ENCODE data around the gene LIPC. TPM values are rescaled to one million over a fixed set of nuclear protein-coding genes. Genes with fewer than 3 reads are reported as not detected.

Gene LIPC
- total and polyA plus RNA-seq, 4 donors: 0.17 to 0.99 (median 0.62) TPM

- 88% methylated on average over 5 of the region's 6 CpGs for WGBS (ENCODE audit: insufficient coverage)
- no peaks in the 10 kb centered on the region for H3K36me3 ChIP-seq (ENCODE audit: control insufficient read depth, insufficient read depth, low read length)
- DNase-seq (ENCODE audit: low read depth in 4 of 6, low spot score in 6 of 6): no peak
These were observed 54.8 kb downstream of the LIPC start for GRCh38 chr15:58486564-58486963.

GRCh38 chr15:58487041-58487723, 55.4 kb downstream of the LIPC start:
- no peak overlapping the region for H3K27ac ChIP-seq (ENCODE audit: low read depth, low read length)
- H3K4me1 ChIP-seq (ENCODE audit: control insufficient read depth, insufficient read depth, low read length): peaks cover 10% of the 10 kb centered on the region
- no peaks in the 10 kb centered on the region for H3K36me3 ChIP-seq (ENCODE audit: control insufficient read depth, insufficient read depth, low read length)
- 36% methylated on average over 2 of the region's 4 CpGs for WGBS (ENCODE audit: insufficient coverage)
- no peaks in the 10 kb centered on the region for H3K9me3 ChIP-seq (ENCODE audit: control insufficient read depth, insufficient read depth, low read length)
- peak in 2 of 6 donors; percentile 35 to 39 for DNase-seq (ENCODE audit: low read depth in 4 of 6, low spot score in 6 of 6)
- H3K4me3 ChIP-seq (ENCODE audit: low read depth, low read length): no peak overlapping the region
- no peaks in the 10 kb centered on the region for H3K27me3 ChIP-seq (ENCODE audit: control insufficient read depth, insufficient read depth, low read length)

More at GRCh38 chr15:58486564-58486963, 54.8 kb downstream of the LIPC start:
- Histone ChIP-seq H3K4me1 (ENCODE audit: control insufficient read depth, insufficient read depth, low read length) (peaks cover 6% of the 10 kb centered on the region), H3K27ac (ENCODE audit: low read depth, low read length) (no peak overlapping the region), H3K4me3 (ENCODE audit: low read depth, low read length) (no peak overlapping the region), H3K27me3 (ENCODE audit: control insufficient read depth, insufficient read depth, low read length) (no peaks in the 10 kb centered on the region), H3K9me3 (ENCODE audit: control insufficient read depth, insufficient read depth, low read length) (no peaks in the 10 kb centered on the region)

DNA sequence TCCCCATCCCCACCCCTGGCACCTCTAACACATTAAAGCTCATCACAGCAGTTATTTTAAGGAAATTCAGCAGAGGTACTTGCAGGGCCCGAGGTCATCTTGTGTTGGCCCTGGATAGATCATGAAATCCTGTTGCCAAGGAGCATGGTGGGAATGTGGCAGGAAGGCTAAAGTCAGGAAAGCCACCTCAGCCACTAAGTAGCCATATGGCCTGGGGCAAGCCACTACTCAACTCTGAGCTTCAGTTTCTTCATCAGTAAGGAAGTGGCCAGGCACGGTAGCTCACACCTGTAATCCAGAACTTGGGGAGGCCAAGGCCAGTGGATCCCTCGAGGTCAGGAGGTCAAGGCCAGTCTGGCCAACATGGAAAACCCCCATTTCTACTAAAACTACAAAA, 55.9 kb downstream of the LIPC start:
- H3K4me3 ChIP-seq (ENCODE audit: low read depth, low read length): no peak overlapping the region
- H3K9me3 ChIP-seq (ENCODE audit: control insufficient read depth, insufficient read depth, low read length): no peaks in the 10 kb centered on the region
- no peaks in the 10 kb centered on the region for H3K27me3 ChIP-seq (ENCODE audit: control insufficient read depth, insufficient read depth, low read length)
- H3K27ac ChIP-seq (ENCODE audit: low read depth, low read length): no peak overlapping the region
- whole genome bisulfite sequencing (ENCODE audit: insufficient coverage): 88% methylated on average over 1 of the region's 3 CpGs
- no peaks in the 10 kb centered on the region for H3K36me3 ChIP-seq (ENCODE audit: control insufficient read depth, insufficient read depth, low read length)
- no peak for DNase-seq (ENCODE audit: low read depth in 4 of 6, low spot score in 6 of 6)
- peaks cover 10% of the 10 kb centered on the region for H3K4me1 ChIP-seq (ENCODE audit: control insufficient read depth, insufficient read depth, low read length)

DNA sequence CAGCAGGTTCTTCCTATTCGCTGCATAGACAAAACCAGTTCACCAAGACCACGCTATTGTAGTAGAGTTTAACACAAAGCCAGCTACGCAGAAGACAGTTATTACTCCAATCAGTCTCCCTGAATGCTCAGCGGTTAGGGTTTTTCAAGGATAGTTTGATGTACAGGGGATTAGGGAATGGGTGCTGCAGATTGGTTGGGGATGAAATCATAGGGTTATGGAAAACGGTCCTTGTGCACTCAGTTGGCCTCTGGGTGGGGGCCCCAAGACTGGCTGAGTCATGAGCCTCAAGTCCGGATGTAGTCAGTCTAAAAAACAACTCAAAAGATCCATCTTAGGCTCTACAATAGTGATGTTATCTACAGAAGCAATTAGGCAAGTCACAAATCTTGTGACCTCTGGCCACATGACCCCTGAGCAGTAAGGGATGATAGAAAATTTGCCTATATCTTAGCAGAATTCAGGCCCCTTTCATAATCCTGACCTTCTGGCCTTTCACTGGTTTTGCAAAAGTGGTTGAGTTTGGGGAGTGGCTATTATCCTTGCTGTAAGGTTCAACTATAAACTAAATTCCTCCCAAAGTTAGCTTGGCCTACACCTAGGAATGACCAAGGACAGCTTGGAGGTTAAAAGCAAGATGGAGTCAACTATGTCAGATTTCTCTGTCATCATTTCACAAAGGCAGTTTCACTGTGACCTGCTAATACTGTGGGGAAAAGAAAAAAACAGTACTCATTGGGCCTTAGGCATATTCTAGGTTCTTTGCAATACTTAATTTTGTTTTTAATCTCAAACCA, 57.7 kb downstream of the LIPC start:
- Histone ChIP-seq H3K4me1 (ENCODE audit: control insufficient read depth, insufficient read depth, low read length) (peaks cover 10% of the 10 kb centered on the region), H3K9me3 (ENCODE audit: control insufficient read depth, insufficient read depth, low read length) (no peaks in the 10 kb centered on the region), H3K4me3 (ENCODE audit: low read depth, low read length) (no peak overlapping the region), H3K27me3 (ENCODE audit: control insufficient read depth, insufficient read depth, low read length) (no peaks in the 10 kb centered on the region), H3K36me3 (ENCODE audit: control insufficient read depth, insufficient read depth, low read length) (no peaks in the 10 kb centered on the region), H3K27ac (ENCODE audit: low read depth, low read length) (no peak overlapping the region)
- no peak for DNase-seq (ENCODE audit: low read depth in 4 of 6, low spot score in 6 of 6)
- 100% methylated on average over 1 of the region's 6 CpGs for WGBS (ENCODE audit: insufficient coverage)

DNA sequence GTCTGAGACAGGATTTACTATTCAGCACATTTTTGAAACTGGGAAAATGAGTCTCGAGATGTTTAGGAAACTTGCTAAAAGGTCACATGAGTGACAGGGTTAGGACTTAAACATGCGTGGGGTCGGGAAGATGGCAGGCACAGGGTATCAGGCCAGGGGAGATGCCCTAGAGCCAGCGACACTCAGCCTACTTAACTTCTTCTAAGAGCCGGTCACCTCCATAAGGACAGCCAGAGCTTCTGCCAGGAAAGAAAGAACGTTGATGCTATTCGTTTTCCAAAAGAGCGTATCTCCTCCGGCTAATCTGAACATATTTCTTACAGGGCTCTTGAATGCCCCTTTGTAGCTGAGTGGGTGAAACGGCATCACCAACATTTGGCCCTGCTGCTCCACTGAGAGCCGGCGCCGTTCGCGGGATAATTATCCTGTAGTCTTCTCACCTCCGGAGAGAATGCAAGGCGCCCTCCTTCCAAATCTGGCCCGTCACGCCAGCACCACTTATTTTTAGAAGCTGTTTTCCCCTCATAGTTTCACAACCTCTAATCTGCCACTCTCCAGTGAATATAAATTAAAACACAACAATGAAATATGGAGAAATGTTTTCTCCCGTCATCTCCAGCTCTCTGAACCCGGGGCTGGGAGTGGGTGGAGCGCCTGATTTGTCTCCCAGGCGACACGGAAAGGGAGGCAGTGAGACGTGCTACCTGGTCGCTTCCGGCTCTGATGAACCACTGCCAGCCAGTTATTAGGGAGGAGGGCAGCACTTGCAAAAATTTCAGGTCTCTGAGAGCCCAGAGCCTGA, 58.5 kb downstream of the LIPC start:
- peaks cover 10% of the 10 kb centered on the region for H3K4me1 ChIP-seq (ENCODE audit: control insufficient read depth, insufficient read depth, low read length)
- H3K9me3 ChIP-seq (ENCODE audit: control insufficient read depth, insufficient read depth, low read length): no peaks in the 10 kb centered on the region
- no peak overlapping the region for H3K27ac ChIP-seq (ENCODE audit: low read depth, low read length)
- DNase-seq (ENCODE audit: low read depth in 4 of 6, low spot score in 6 of 6): no peak
- no peak overlapping the region for H3K4me3 ChIP-seq (ENCODE audit: low read depth, low read length)
- H3K27me3 ChIP-seq (ENCODE audit: control insufficient read depth, insufficient read depth, low read length): no peaks in the 10 kb centered on the region
- 80% methylated on average over 24 of the region's 27 CpGs for WGBS (ENCODE audit: insufficient coverage)
- no peaks in the 10 kb centered on the region for H3K36me3 ChIP-seq (ENCODE audit: control insufficient read depth, insufficient read depth, low read length)

DNA sequence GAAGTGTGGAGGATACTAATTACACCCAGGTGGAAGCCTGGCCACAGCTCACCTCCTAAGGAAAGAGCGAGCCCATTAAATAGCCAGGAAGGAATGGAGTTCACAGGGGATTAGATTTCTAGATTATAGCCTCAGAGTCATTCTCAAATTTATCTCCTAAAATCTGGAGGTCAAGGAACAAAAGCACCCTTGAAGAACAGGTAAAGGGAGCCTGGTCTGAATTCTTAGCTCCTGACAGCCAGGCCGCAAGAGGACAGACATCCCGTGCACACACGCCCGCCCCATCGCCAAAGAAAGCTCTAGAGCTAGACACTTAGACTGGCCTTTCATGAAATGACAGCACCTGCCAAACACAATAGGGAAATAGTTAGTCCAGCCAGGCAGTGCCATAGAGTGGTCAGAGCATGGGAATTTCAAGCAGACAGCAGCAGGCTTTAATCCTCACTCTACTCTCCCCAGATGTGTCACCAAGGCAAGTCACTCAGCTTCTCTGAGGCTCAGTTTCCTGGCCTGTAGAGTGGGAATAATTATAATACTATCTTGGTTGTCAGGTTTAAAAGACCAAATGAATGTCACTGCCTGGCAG, 59.2 kb downstream of the LIPC start:
- Histone ChIP-seq H3K4me1 (ENCODE audit: control insufficient read depth, insufficient read depth, low read length) (peaks cover 10% of the 10 kb centered on the region), H3K9me3 (ENCODE audit: control insufficient read depth, insufficient read depth, low read length) (no peaks in the 10 kb centered on the region), H3K27ac (ENCODE audit: low read depth, low read length) (no peak overlapping the region), H3K4me3 (ENCODE audit: low read depth, low read length) (no peak overlapping the region), H3K36me3 (ENCODE audit: control insufficient read depth, insufficient read depth, low read length) (no peaks in the 10 kb centered on the region), H3K27me3 (ENCODE audit: control insufficient read depth, insufficient read depth, low read length) (no peaks in the 10 kb centered on the region)
- DNase-seq (ENCODE audit: low read depth in 4 of 6, low spot score in 6 of 6): no peak
- 97% methylated on average over 4 of the region's 6 CpGs for WGBS (ENCODE audit: insufficient coverage)

DNA sequence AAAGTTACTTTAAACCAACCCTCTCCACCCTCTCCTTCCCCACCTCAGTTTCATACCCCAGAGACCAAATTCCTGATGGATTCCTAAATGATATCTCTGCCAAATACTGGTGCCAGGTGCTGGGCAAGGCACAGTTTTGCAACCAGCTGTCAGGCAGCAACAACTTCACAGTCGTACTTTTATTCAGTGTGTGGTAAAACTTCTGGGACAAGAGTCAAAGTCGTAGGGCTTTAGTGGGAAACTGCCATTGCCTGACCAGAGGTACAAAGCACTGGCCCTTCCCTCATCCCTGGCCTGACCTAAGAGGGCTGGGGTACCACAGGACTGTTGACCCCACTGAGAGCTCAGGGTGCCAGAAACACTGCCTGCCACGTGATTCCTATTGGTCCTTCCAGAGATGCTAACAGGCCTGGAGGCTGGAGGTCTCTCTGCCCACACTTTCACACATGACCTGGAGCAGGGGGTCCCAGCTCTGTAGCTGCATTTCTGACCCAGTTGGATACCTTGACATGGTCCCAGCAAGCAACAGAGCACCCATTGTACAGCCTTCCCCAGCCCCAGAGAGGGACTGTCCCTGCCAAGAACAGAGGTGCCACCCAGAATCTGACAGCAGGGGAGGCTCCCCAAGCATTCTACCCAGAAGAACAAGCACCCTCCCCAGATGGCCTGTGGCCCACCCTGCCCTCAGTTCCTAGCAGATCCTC, 59.9 kb downstream of the LIPC start:
- Histone ChIP-seq H3K36me3 (ENCODE audit: control insufficient read depth, insufficient read depth, low read length) (no peaks in the 10 kb centered on the region), H3K27me3 (ENCODE audit: control insufficient read depth, insufficient read depth, low read length) (no peaks in the 10 kb centered on the region), H3K4me3 (ENCODE audit: low read depth, low read length) (no peak overlapping the region), H3K4me1 (ENCODE audit: control insufficient read depth, insufficient read depth, low read length) (peaks cover 10% of the 10 kb centered on the region), H3K9me3 (ENCODE audit: control insufficient read depth, insufficient read depth, low read length) (no peaks in the 10 kb centered on the region), H3K27ac (ENCODE audit: low read depth, low read length) (no peak overlapping the region)
- no peak for DNase-seq (ENCODE audit: low read depth in 4 of 6, low spot score in 6 of 6)
- WGBS (ENCODE audit: insufficient coverage): 51% methylated on average over 3 of the region's 3 CpGs

- Histone ChIP-seq H3K4me3 (ENCODE audit: low read depth, low read length) (no peak overlapping the region), H3K4me1 (ENCODE audit: control insufficient read depth, insufficient read depth, low read length) (peaks cover 8% of the 10 kb centered on the region), H3K9me3 (ENCODE audit: control insufficient read depth, insufficient read depth, low read length) (no peaks in the 10 kb centered on the region), H3K36me3 (ENCODE audit: control insufficient read depth, insufficient read depth, low read length) (no peaks in the 10 kb centered on the region), H3K27me3 (ENCODE audit: control insufficient read depth, insufficient read depth, low read length) (no peaks in the 10 kb centered on the region), H3K27ac (ENCODE audit: low read depth, low read length) (no peak overlapping the region)
- no peak for DNase-seq (ENCODE audit: low read depth in 4 of 6, low spot score in 6 of 6)
- 95% methylated on average over 4 of the region's 7 CpGs for WGBS (ENCODE audit: insufficient coverage)
These were observed 61.0 kb downstream of the LIPC start for GRCh38 chr15:58492661-58493397.

Measured in spinal cord (tissue), 10 donors.